Naive thymus-derived CD8-positive, alpha-beta T cell (primary cell): ENCODE measurements around the gene FAM118A. TPM values are rescaled to one million over a fixed set of nuclear protein-coding genes. Genes with fewer than 3 reads are reported as not detected.

Experiments used
- ATAC-seq, 2 donors: fragments of 150-1000 bp; cut with Tn5 transposase in 1 of 2; sonication (Bioruptor Pico), chemical (Tn5 transposase) in 1 of 2; 1 replicate in 1 of 2; 2 replicates in 1 of 2; pipeline ENCODE4 v1.10.0; 2021; ENCODE audit warnings: mild to moderate bottlenecking in 2 of 2, moderate library complexity in 2 of 2
- POLR2A ChIA-PET: fragments of 350-600 bp; sonication (Branson Sonifier 250); formaldehyde crosslinking; loops from one replicate; lab custom pipeline; 2021; ENCODE audit warnings: antibody characterized with exemption; lab: Charles Lee
- DNase-seq, 10 donors: peaks; one replicate each; pipeline versions ENCODE4 v3.0.0 to v3.0.0-alpha.2; 2020 to 2022
- H3K27ac Mint-ChIP-seq, 10 donors: one replicate each; pipeline ENCODE4 v1.8.0; 2020 to 2022; ENCODE audit warnings: mild to moderate bottlenecking in 10 of 10, mixed read lengths in 10 of 10, moderate library complexity in 4 of 10, inconsistent platforms in 1 of 10
- H3K27me3 Mint-ChIP-seq, 5 donors: one replicate each; pipeline ENCODE4 v1.8.0; 2021 to 2022; ENCODE audit warnings: mixed read lengths in 5 of 5
- H3K36me3 Mint-ChIP-seq, 3 donors: one replicate each; pipeline ENCODE4 v1.8.0; 2020 to 2022; ENCODE audit warnings: mixed read lengths in 3 of 3, mild to moderate bottlenecking in 2 of 3, inconsistent platforms in 1 of 3
- H3K4me1 Mint-ChIP-seq, 4 donors: one replicate each; pipeline ENCODE4 v1.8.0; 2021 to 2022; ENCODE audit warnings: mixed read lengths in 4 of 4
- H3K4me3 Mint-ChIP-seq, 10 donors: one replicate each; pipeline ENCODE4 v1.8.0; 2020 to 2022; ENCODE audit warnings: mild to moderate bottlenecking in 10 of 10, mixed read lengths in 10 of 10, moderate library complexity in 6 of 10, inconsistent platforms in 1 of 10
- H3K9me3 Mint-ChIP-seq, 9 donors: one replicate each; pipeline ENCODE4 v1.8.0; 2020 to 2022; ENCODE audit warnings: mixed read lengths in 9 of 9, mild to moderate bottlenecking in 3 of 9, inconsistent platforms in 1 of 9, moderate library complexity in 1 of 9
- polyA plus RNA-seq, 3 donors: library from polyadenylated mRNA; unstranded; fragments of 300-500 nt; fragmentation: Illumina TruSeq; gene quantifications; one replicate each; pipeline ENCODE4 v1.2.3, GENCODE V29; 2021
- total RNA-seq, 8 experiments: library from RNA in 2 of 8; stranded (reverse) in 2 of 8; gene quantifications; one replicate each; pipeline ENCODE4 v1.2.3 and lab custom pipeline; 2021 to 2026

Gene FAM118A
- total and polyA plus RNA-seq, 5 experiments from 2014 or later: 33.2 to 88.5 (median 67.8) TPM

GRCh38 chr22:45314786-45315185, 5.1 kb downstream of the FAM118A start:
- Mint-ChIP-seq H3K27ac (peak overlapping the region; percentile 71 to 100 (median 94)), H3K4me3 (peak overlapping the region in 1 of 10 donors; percentile 2), H3K9me3 (no peaks in the 10 kb centered on the region), H3K4me1 (peaks cover 38 to 88% (median 76%) of the 10 kb centered on the region in 4 donors), H3K36me3 (peaks cover 0 to 5% (median 0%) of the 10 kb centered on the region in 3 donors), H3K27me3 (no peaks in the 10 kb centered on the region)
- ATAC-seq (no peak), DNase-seq (no peak)
- POLR2A ChIA-PET: interaction anchor here (0.6 kb wide), 1 partner anchor 20 kb away, joined by 4 read pairs; no protein-coding TSS in a partner anchor

GRCh38 chr22:45316796-45317526, 7.2 kb downstream of the FAM118A start:
- no peaks in the 10 kb centered on the region for H3K27me3 Mint-ChIP-seq
- H3K4me3 Mint-ChIP-seq: peak overlapping the region in 3 of 10 donors; percentile 39 to 88 (median 83)
- H3K27ac Mint-ChIP-seq: peak overlapping the region; percentile 74 to 100 (median 99)
- H3K9me3 Mint-ChIP-seq: no peaks in the 10 kb centered on the region
- peaks cover 27 to 94% (median 76%) of the 10 kb centered on the region in 4 donors for H3K4me1 Mint-ChIP-seq
- POLR2A ChIA-PET: interaction anchor here (0.6 to 3.4 kb wide), 4 partner anchors 8 to 25 kb away, joined by 4 to 20 read pairs (median 10); partner anchors contain the start of gene FAM118A
- DNase-seq: no peak
- ATAC-seq: no peak
- peaks cover 0 to 6% (median 2%) of the 10 kb centered on the region in 3 donors for H3K36me3 Mint-ChIP-seq

GRCh38 chr22:45317551-45318167, 7.9 kb downstream of the FAM118A start:
- DNase-seq (peak in 6 of 10 donors; percentile 26 to 84 (median 62)), ATAC-seq (peak; percentile 38 to 50)
- Mint-ChIP-seq H3K27me3 (no peaks in the 10 kb centered on the region), H3K4me3 (peak overlapping the region; percentile 77 to 92 (median 83)), H3K27ac (peak overlapping the region; percentile 97 to 100 (median 99)), H3K4me1 (peaks cover 27 to 93% (median 75%) of the 10 kb centered on the region in 4 donors), H3K36me3 (peaks cover 0 to 11% (median 2%) of the 10 kb centered on the region in 3 donors), H3K9me3 (no peaks in the 10 kb centered on the region)
- POLR2A ChIA-PET: interaction anchor here (0.6 to 3.4 kb wide), 6 partner anchors 8 to 96 kb away, joined by 3 to 20 read pairs (median 5); partner anchors contain the start of genes FAM118A, RIBC2 and SMC1B

GRCh38 chr22:45318168-45318557, 8.4 kb downstream of the FAM118A start:
- Mint-ChIP-seq H3K27me3 (no peaks in the 10 kb centered on the region), H3K36me3 (peaks cover 0 to 16% (median 4%) of the 10 kb centered on the region in 3 donors), H3K4me1 (peaks cover 23 to 90% (median 72%) of the 10 kb centered on the region in 4 donors), H3K9me3 (no peaks in the 10 kb centered on the region), H3K27ac (peak overlapping the region; percentile 97 to 100 (median 99)), H3K4me3 (peak overlapping the region; percentile 77 to 92 (median 83))
- ATAC-seq: peak; percentile 67 to 75
- DNase-seq: peak; percentile 74 to 98 (median 95)
- POLR2A ChIA-PET: interaction anchor here (0.6 to 3.4 kb wide), 5 partner anchors 9 to 95 kb away, joined by 3 to 20 read pairs (median 5); partner anchors contain the start of genes FAM118A, RIBC2 and SMC1B

- H3K36me3 Mint-ChIP-seq: peaks cover 0 to 22% (median 10%) of the 10 kb centered on the region in 3 donors
- H3K27ac Mint-ChIP-seq: peak overlapping the region; percentile 97 to 100 (median 99)
- no peaks in the 10 kb centered on the region for H3K27me3 Mint-ChIP-seq
- no peaks in the 10 kb centered on the region for H3K9me3 Mint-ChIP-seq
- peak; percentile 22 to 89 (median 74) for DNase-seq
- POLR2A ChIA-PET: interaction anchor here (1.0 to 3.4 kb wide), 5 partner anchors 7 to 52 kb away, joined by 4 to 20 read pairs (median 5); partner anchors contain the start of gene FAM118A
- H3K4me3 Mint-ChIP-seq: peak overlapping the region; percentile 77 to 92 (median 83)
- peaks cover 25 to 91% (median 76%) of the 10 kb centered on the region in 4 donors for H3K4me1 Mint-ChIP-seq
- peak; percentile 67 to 69 for ATAC-seq
Observed at GRCh38 chr22:45318558-45319323, 9.0 kb downstream of the FAM118A start.

- H3K4me1 Mint-ChIP-seq: peaks cover 27 to 91% (median 77%) of the 10 kb centered on the region in 4 donors
- H3K9me3 Mint-ChIP-seq: no peaks in the 10 kb centered on the region
- peak overlapping the region; percentile 77 to 92 (median 83) for H3K4me3 Mint-ChIP-seq
- peak overlapping the region; percentile 97 to 100 (median 99) for H3K27ac Mint-ChIP-seq
- no peaks in the 10 kb centered on the region for H3K27me3 Mint-ChIP-seq
- no peak for ATAC-seq
- POLR2A ChIA-PET: interaction anchor here (1.4 to 3.4 kb wide), 3 partner anchors 8 to 22 kb away, joined by 4 to 20 read pairs (median 14); partner anchors contain the start of gene FAM118A
- DNase-seq: peak in 1 of 10 donors; percentile 37
- H3K36me3 Mint-ChIP-seq: peaks cover 0 to 27% (median 15%) of the 10 kb centered on the region in 3 donors
Observed at GRCh38 chr22:45319324-45319685, 9.6 kb downstream of the FAM118A start.

- Mint-ChIP-seq H3K36me3 (peaks cover 0 to 38% (median 22%) of the 10 kb centered on the region in 3 donors), H3K4me1 (peaks cover 30 to 87% (median 75%) of the 10 kb centered on the region in 4 donors), H3K27ac (peak overlapping the region; percentile 97 to 100 (median 99)), H3K9me3 (no peaks in the 10 kb centered on the region), H3K27me3 (no peaks in the 10 kb centered on the region), H3K4me3 (peak overlapping the region in 9 of 10 donors; percentile 77 to 92 (median 83))
- POLR2A ChIA-PET: interaction anchor here (1.4 to 3.4 kb wide), 3 partner anchors 9 to 21 kb away, joined by 4 to 20 read pairs (median 7); partner anchors contain the start of gene FAM118A
- ATAC-seq: no peak
- no peak for DNase-seq
Observed at GRCh38 chr22:45320357-45320976, 10.7 kb downstream of the FAM118A start.

GRCh38 chr22:45321827-45322226, 12.1 kb downstream of the FAM118A start:
- Mint-ChIP-seq H3K27me3 (no peaks in the 10 kb centered on the region), H3K4me1 (peaks cover 30 to 78% (median 71%) of the 10 kb centered on the region in 4 donors), H3K36me3 (peaks cover 0 to 45% (median 26%) of the 10 kb centered on the region in 3 donors), H3K27ac (peak overlapping the region; percentile 69 to 100 (median 88)), H3K9me3 (no peaks in the 10 kb centered on the region), H3K4me3 (peak overlapping the region in 2 of 10 donors; percentile 22 to 49)
- ATAC-seq: no peak
- POLR2A ChIA-PET: interaction anchor here (0.8 to 2.4 kb wide), 3 partner anchors 14 to 25 kb away, joined by 3 to 7 read pairs (median 3); no protein-coding TSS in a partner anchor
- peak in 1 of 10 donors; percentile 30 for DNase-seq

- Mint-ChIP-seq H3K4me1 (peaks cover 32 to 67% (median 61%) of the 10 kb centered on the region in 4 donors), H3K27me3 (no peaks in the 10 kb centered on the region), H3K36me3 (peaks cover 0 to 55% (median 26%) of the 10 kb centered on the region in 3 donors), H3K9me3 (no peaks in the 10 kb centered on the region), H3K27ac (peak overlapping the region in 8 of 10 donors; percentile 60 to 99 (median 78)), H3K4me3 (peak overlapping the region in 1 of 10 donors; percentile 30)
- DNase-seq (peak in 1 of 10 donors; percentile 27), ATAC-seq (no peak)
- POLR2A ChIA-PET: interaction anchor here (0.8 to 2.4 kb wide), 5 partner anchors 9 to 91 kb away, joined by 3 to 7 read pairs (median 4); partner anchors contain the start of genes RIBC2 and SMC1B
Observed at GRCh38 chr22:45322873-45323525, 13.3 kb downstream of the FAM118A start.

- ATAC-seq (no peak), DNase-seq (peak in 1 of 10 donors; percentile 18)
- Mint-ChIP-seq H3K4me1 (peaks cover 27 to 65% (median 54%) of the 10 kb centered on the region in 4 donors), H3K36me3 (peaks cover 0 to 56% (median 26%) of the 10 kb centered on the region in 3 donors), H3K4me3 (peak overlapping the region in 4 of 10 donors; percentile 5 to 30 (median 25)), H3K9me3 (no peaks in the 10 kb centered on the region), H3K27ac (peak overlapping the region in 9 of 10 donors; percentile 44 to 93 (median 85)), H3K27me3 (no peaks in the 10 kb centered on the region)
- POLR2A ChIA-PET: interaction anchor here (0.6 to 1.8 kb wide), 4 partner anchors 10 to 90 kb away, joined by 3 to 5 read pairs (median 4); partner anchors contain the start of genes RIBC2 and SMC1B
Observed at GRCh38 chr22:45323695-45324094, 14.0 kb downstream of the FAM118A start.
